Type B pancreatic cell (in vitro differentiated cells): Measurements from ENCODE around the gene MAGEF1. TPM values are rescaled to one million over a fixed set of nuclear protein-coding genes. Genes with fewer than 3 reads are reported as not detected.

Experiments used
- DNase-seq: peaks from one replicate; pipeline ENCODE4 v3.0.0; 2021; ENCODE audit warnings: mixed read lengths; ENCODE audit not compliant: unreplicated experiment; ENCODE audit errors: extremely low spot score
- H3K27ac Mint-ChIP-seq: 2 replicates; pipeline ENCODE4 v1.8.0; 2021; ENCODE audit warnings: mild to moderate bottlenecking, mixed read lengths
- H3K27me3 Mint-ChIP-seq: 2 replicates; pipeline ENCODE4 v1.8.0; 2021; ENCODE audit warnings: mixed read lengths
- H3K36me3 Mint-ChIP-seq: 2 replicates; pipeline ENCODE4 v1.8.0; 2021; ENCODE audit warnings: mixed read lengths
- H3K4me1 Mint-ChIP-seq: one replicate; pipeline ENCODE4 v1.8.0; 2021; ENCODE audit warnings: mixed read lengths; ENCODE audit not compliant: unreplicated experiment
- H3K4me3 Mint-ChIP-seq: 2 replicates; pipeline ENCODE4 v1.8.0; 2021; ENCODE audit warnings: mild to moderate bottlenecking, mixed read lengths
- H3K9me3 Mint-ChIP-seq: 2 replicates; pipeline ENCODE4 v1.8.0; 2021; ENCODE audit warnings: mixed read lengths
- CTCF ChIP-seq: fragments of 200-600 bp; sonication (generic); conservative IDR thresholded peaks from 2 replicates; pipeline ENCODE4 v1.5.0; 2021; ENCODE audit warnings: antibody characterized with exemption, mild to moderate bottlenecking
- total RNA-seq: library from RNA; stranded (reverse); gene quantifications from 2 replicates; pipeline ENCODE4 v1.2.1, GENCODE V29; 2021; ENCODE audit warnings: low replicate concordance

MAGEF1 gene
- total RNA-seq, 1 donor from 2014 or later: 69.2 TPM

GRCh38 chr3:184713521-184713920 is 1.7 kb upstream of the MAGEF1 start:
- peaks cover 15% of the 10 kb centered on the region for H3K36me3 Mint-ChIP-seq

DNA sequence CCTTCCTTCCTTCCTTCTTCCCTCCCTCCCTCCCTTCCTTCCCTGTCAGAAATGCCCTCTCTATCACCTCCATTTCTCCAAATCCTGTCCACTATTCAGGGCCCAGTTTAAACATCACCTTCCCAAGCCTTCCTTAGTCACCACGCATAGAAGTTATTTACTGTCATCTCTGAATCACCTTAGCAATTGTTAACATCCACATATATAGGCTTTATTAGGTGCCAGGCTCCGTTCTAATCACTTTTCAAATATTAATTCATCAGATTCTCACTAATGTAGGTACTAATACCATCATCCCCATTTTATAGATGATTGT is 1.1 kb upstream of the MAGEF1 start:
- Mint-ChIP-seq H3K36me3 (peaks cover 20% of the 10 kb centered on the region), H3K27me3 (no peaks in the 10 kb centered on the region), H3K4me1 (peaks cover 63% of the 10 kb centered on the region), H3K27ac (peak overlapping the region; percentile 54), H3K4me3 (peak overlapping the region; percentile 93), H3K9me3 (no peaks in the 10 kb centered on the region)
- TF ChIP-seq CTCF: no peak
- DNase-seq: no peak

More at GRCh38 chr3:184713521-184713920, 1.7 kb upstream of the MAGEF1 start:
- DNase-seq: no peak
- Mint-ChIP-seq H3K27ac (no peak overlapping the region), H3K9me3 (no peaks in the 10 kb centered on the region), H3K27me3 (no peaks in the 10 kb centered on the region), H3K4me1 (peaks cover 65% of the 10 kb centered on the region), H3K4me3 (no peak overlapping the region)
- TF ChIP-seq CTCF: no peak

GRCh38 chr3:184712248-184713039 is 580 bp upstream of the MAGEF1 start:
- peaks cover 3% of the 10 kb centered on the region for H3K9me3 Mint-ChIP-seq
- H3K4me3 Mint-ChIP-seq: peak overlapping the region; percentile 93
- peak; percentile 5 for TF ChIP-seq CTCF
- H3K36me3 Mint-ChIP-seq: peaks cover 23% of the 10 kb centered on the region
- H3K4me1 Mint-ChIP-seq: peaks cover 60% of the 10 kb centered on the region
- DNase-seq: no peak
- peak overlapping the region; percentile 88 for H3K27ac Mint-ChIP-seq
- H3K27me3 Mint-ChIP-seq: no peaks in the 10 kb centered on the region

GRCh38 chr3:184710870-184711492 is 883 bp downstream of the MAGEF1 start:
- peaks cover 35% of the 10 kb centered on the region for H3K36me3 Mint-ChIP-seq

GRCh38 chr3:184703657-184704056 is 8.2 kb downstream of the MAGEF1 start:
- peaks cover 7% of the 10 kb centered on the region for H3K9me3 Mint-ChIP-seq
- no peaks in the 10 kb centered on the region for H3K27me3 Mint-ChIP-seq
- TF ChIP-seq CTCF: no peak
- H3K36me3 Mint-ChIP-seq: peaks cover 34% of the 10 kb centered on the region
- no peak overlapping the region for H3K4me3 Mint-ChIP-seq
- H3K4me1 Mint-ChIP-seq: peaks cover 21% of the 10 kb centered on the region
- no peak overlapping the region for H3K27ac Mint-ChIP-seq
- no peak for DNase-seq

More at GRCh38 chr3:184710870-184711492, 883 bp downstream of the MAGEF1 start:
- DNase-seq: peak; percentile 53
- Mint-ChIP-seq H3K27me3 (no peaks in the 10 kb centered on the region), H3K4me3 (peak overlapping the region; percentile 93), H3K27ac (peak overlapping the region; percentile 88), H3K4me1 (peaks cover 53% of the 10 kb centered on the region), H3K9me3 (peaks cover 7% of the 10 kb centered on the region)
- no peak for TF ChIP-seq CTCF
